ENCODE measurements around the gene PWWP3B. TPM values are rescaled to one million over a fixed set of nuclear protein-coding genes. Genes with fewer than 3 reads are reported as not detected.
A peak's percentile ranks its signal among the peaks of the same experiment; 100 is the strongest.
"Not testable (repeated sequence)": the region's sequence is repeated elsewhere in the genome, so short reads cannot be mapped to it uniquely, and the experiment has no call there.

The PWWP3B gene
- 5.6 TPM for total RNA-seq

DNA sequence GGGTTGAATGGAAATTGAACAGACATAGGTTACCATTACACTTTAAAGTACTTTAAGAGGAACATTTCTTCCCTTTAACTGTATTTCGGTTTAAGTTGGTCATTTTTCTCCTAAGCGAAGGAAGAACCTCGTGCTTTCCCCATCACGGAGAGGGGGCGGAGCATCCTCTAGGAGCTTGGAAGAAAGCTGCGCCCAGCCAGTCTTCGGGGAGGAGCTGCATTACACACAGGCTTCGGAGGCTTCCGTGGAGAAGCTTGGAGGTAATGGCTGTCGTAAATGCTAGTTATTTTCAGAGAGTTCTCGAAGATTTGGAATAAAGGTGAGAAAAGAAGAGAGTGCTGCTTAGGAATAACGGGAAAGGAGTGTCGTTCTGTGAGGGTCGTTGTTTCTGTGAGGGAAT is at the start of gene PWWP3B:
Gene PWWP3B, plus strand, starts transcription at position 199 of the 400 bp plus-strand sequence. CDS start 37,128 bp downstream, outside the sequence.
- DNase-seq (ENCODE audit: low spot score) = peak; percentile 58

DNA sequence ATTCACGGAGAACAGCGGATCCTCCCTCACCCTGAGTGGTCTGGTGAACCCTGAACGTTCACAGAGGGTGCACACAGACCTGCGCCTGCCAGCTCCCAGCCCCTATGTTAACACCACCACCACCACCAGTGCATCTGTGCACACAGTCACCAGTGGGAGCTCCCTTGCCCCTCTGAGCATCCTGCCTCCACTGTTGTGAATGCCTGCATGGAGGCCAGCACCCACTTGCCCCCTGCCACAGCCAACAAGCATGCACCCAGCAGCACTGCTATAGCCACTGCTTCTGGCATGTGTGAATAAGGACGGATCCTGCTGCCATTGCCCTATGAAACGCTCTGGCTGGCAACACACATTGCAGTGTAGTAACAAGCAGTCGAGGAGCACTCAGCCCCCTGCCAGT is 29.1 kb upstream of the PWWP3B start:
- no peak for DNase-seq (ENCODE audit: low spot score)

DNA sequence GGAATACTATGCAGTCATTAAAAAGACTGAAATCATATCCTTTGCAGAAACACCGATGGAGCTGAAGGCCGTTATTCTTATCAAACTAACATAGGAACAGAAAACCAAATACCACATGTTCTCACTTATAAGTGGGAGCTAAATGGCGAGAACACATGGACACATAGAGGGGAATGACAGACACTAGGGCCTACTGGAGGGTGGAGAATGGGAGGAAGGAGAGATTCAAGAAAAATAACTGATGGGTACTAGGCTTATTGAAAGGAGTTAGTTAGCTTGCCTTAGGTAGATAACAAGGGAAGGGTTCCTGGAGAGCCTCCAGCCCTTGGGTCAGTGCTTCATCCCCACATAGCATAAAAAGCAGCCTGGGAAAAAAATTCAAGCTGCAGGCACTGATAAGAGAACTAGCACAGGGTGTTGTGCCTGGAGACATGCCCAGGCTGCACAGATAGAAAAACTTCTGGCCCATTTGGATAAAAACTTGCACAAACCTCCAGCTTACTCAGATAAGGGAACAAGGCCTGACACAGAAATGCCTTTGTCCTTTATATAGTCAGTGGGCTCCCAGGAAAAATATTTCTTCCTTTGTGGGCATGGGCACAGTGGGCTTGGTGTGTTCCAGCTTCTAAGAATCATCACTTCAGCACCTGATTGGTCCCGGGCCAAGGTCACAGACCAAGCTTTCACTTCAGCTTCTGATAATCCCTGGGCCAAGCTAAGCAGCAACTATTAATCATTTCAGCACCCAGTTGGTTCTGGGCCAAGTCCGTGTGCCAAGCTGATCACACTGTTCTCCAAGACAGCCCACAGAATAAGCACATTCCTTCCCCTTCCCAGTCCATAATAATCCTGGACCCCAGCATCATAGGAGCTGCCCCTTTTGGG is 23.1 kb upstream of the PWWP3B start:
- DNase-seq (ENCODE audit: low spot score) = peak; percentile 72

GRCh38 chrX:106150701-106151100 is 17.4 kb upstream of the PWWP3B start:
- DNase-seq (ENCODE audit: low spot score) = no peak

DNA sequence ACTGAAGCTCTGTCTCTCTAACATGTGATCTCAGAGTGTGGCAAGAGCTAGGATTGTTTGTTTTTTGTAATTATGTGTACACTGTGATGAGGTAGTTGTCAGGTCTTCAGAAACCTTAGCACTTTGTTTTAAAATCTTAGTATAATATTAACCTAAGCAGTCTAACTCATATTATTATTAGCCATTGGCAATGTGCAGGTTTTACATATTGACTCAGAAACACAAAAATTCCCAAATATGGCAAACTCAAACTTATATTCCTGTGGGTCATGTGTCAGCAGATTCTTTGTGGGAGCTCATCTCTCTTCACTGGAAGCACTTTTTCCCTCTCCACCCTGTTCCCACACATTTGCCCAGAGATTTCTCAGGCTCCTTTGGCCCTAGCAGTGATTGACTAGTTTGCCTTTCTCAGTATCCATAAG is 8.2 kb upstream of the PWWP3B start:
- DNase-seq (ENCODE audit: low spot score) = no peak

DNA sequence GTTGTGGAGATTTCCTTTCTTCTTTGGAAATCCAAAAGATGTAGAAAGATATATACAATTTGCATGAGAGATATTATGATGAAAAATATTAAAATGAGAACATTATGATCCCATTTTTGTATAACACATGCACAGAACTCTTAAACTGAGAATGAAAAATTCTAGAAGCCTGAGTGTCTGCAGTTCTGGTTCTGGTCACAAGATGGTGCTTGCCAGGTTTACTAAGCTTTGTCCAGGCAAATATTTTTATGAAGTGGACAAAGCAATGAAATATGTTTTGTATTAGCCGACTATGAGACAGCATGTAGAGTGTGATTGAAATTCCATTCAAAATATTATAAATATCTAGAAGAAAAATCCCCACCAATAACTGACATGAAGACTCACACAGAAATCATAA is 2.2 kb downstream of the PWWP3B start:
- DNase-seq (ENCODE audit: low spot score) = no peak

GRCh38 chrX:106171293-106171820 is 3.3 kb downstream of the PWWP3B start:
- DNase-seq (ENCODE audit: low spot score) = no peak

GRCh38 chrX:106177106-106177981 is 9.2 kb downstream of the PWWP3B start:
- DNase-seq (ENCODE audit: low spot score) = no peak

DNA sequence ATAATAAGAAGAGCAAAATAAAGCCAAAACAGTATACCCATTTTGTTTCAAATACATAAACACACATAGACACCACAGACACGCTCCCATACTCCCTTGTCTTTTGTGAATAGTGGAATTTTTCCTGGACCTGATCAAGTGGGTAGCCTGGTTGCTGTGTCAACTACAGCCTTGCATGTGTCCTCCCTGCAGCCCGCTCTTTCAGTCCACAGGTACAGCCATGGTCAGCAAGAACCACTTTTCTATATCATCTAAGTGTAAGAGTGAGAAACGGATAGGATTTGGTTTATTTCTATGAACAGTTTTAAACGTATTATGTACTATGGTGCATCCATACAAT is 9.8 kb downstream of the PWWP3B start:
- no peak for DNase-seq (ENCODE audit: low spot score)

DNA sequence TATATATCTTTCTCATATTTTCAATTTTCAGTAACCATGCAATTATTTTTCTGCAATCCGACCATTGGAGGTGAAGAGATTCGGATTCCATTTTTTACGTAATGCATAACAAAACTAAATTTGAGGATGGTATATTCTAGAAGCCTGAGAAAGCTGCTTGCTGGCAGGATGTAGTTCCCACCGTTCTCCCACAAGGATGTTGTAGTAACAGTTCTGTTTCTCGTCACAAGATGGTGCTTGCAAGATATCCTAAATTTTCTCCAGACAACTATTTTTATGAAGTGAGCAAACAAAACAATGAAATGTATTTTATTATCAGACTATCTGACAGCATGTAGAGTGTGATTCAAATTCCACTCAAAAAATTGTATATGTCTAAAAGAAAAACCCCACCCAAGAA is 10.7 kb downstream of the PWWP3B start:
- DNase-seq (ENCODE audit: low spot score) = no peak

GRCh38 chrX:106183685-106184084 is 15.6 kb downstream of the PWWP3B start:
- DNase-seq (ENCODE audit: low spot score) = not testable (repeated sequence)

- no peak for DNase-seq (ENCODE audit: low spot score)
Observed at GRCh38 chrX:106201502-106202178, 33.5 kb downstream of the PWWP3B start.

- DNase-seq (ENCODE audit: low spot score) = no peak
Observed at GRCh38 chrX:106203315-106203714, 35.2 kb downstream of the PWWP3B start.

GRCh38 chrX:106208154-106208553 is 40.0 kb downstream of the PWWP3B start:
- no peak for DNase-seq (ENCODE audit: low spot score)

Other genes starting within 250 kb of the PWWP3B start
- gene SERPINA7, start 129.6 kb upstream of the PWWP3B start, total RNA-seq = 0.26 TPM